Calu3 (cell line): ENCODE results near the gene CD44. TPM values are rescaled to one million over a fixed set of nuclear protein-coding genes. Genes with fewer than 3 reads are reported as not detected.

Experiments used
- BruUV-seq: library from RNA; stranded (reverse); fragments of 400-500 nt; replicated peaks from 2 replicates; lab custom pipeline; 2021; lab: Mats Ljungman, UMichigan
- CTCF ChIA-PET: fragments of 300-600 bp; sonication (Branson Sonifier 250); formaldehyde crosslinking; loops from one replicate; lab custom pipeline; 2022; ENCODE audit warnings: antibody characterized with exemption; lab: Charles Lee
- DNase-seq: peaks from one replicate; pipeline ENCODE4 v3.0.0; 2022
- H3K27ac Mint-ChIP-seq: one replicate; pipeline ENCODE4 v1.8.0; 2022; ENCODE audit warnings: mixed read lengths; ENCODE audit not compliant: unreplicated experiment
- H3K27me3 Mint-ChIP-seq: one replicate; pipeline ENCODE4 v1.8.0; 2022; ENCODE audit warnings: mixed read lengths; ENCODE audit not compliant: unreplicated experiment
- H3K36me3 Mint-ChIP-seq: one replicate; pipeline ENCODE4 v1.8.0; 2022; ENCODE audit warnings: mild to moderate bottlenecking, moderate library complexity, mixed read lengths; ENCODE audit not compliant: insufficient read depth, unreplicated experiment
- H3K4me1 Mint-ChIP-seq: one replicate; pipeline ENCODE4 v1.8.0; 2022; ENCODE audit warnings: mild to moderate bottlenecking, low read depth, mixed read lengths; ENCODE audit not compliant: unreplicated experiment
- H3K4me3 Mint-ChIP-seq: one replicate; pipeline ENCODE4 v1.8.0; 2022; ENCODE audit warnings: mild to moderate bottlenecking, low read depth, moderate library complexity, mixed read lengths; ENCODE audit not compliant: unreplicated experiment
- H3K9me3 Mint-ChIP-seq: one replicate; pipeline ENCODE4 v1.8.0; 2022; ENCODE audit warnings: low read depth, mixed read lengths; ENCODE audit not compliant: unreplicated experiment
- CTCF ChIP-seq: fragments of 200-600 bp; IDR thresholded peaks from one replicate; pipeline ENCODE4 v1.8.0; 2022; ENCODE audit warnings: antibody characterized with exemption; ENCODE audit not compliant: unreplicated experiment
- intact Hi-C: fragments of 100-400 bp; cut with micrococcal nuclease; formaldehyde crosslinking; loops from one replicate; pipeline ENCODE4 v1.10.0; 2022; ENCODE audit not compliant: unreplicated experiment
- total RNA-seq: library from RNA; stranded (reverse); gene quantifications from 2 replicates; pipeline ENCODE4 v1.2.3, GENCODE V29; 2022

CD44 gene
- total RNA-seq, 1 experiment from 2014 or later = 1,189 TPM

- no peak for TF ChIP-seq CTCF
- DNase-seq = no peak
- Mint-ChIP-seq H3K4me1 (peaks cover 17% of the 10 kb centered on the region), H3K36me3 (no peaks in the 10 kb centered on the region), H3K9me3 (no peaks in the 10 kb centered on the region), H3K27me3 (no peaks in the 10 kb centered on the region), H3K4me3 (no peak overlapping the region), H3K27ac (no peak overlapping the region)
- intact Hi-C loops = no loop called here
- BruUV-seq = no TSS peak
- CTCF ChIA-PET = no interaction called here
Observed at GRCh38 chr11:35131886-35132285, 7.1 kb upstream of the CD44 start.

GRCh38 chr11:35133656-35134055, 5.3 kb upstream of the CD44 start:
- H3K36me3 Mint-ChIP-seq = peaks cover 4% of the 10 kb centered on the region
- peaks cover 34% of the 10 kb centered on the region for H3K4me1 Mint-ChIP-seq
- DNase-seq = no peak
- no peak overlapping the region for H3K4me3 Mint-ChIP-seq
- H3K9me3 Mint-ChIP-seq = no peaks in the 10 kb centered on the region
- intact Hi-C loops = no loop called here
- H3K27ac Mint-ChIP-seq = no peak overlapping the region
- no peaks in the 10 kb centered on the region for H3K27me3 Mint-ChIP-seq
- BruUV-seq = no TSS peak
- TF ChIP-seq CTCF = no peak
- CTCF ChIA-PET = no interaction called here

GRCh38 chr11:35134403-35135148, 4.4 kb upstream of the CD44 start:
- Mint-ChIP-seq H3K27ac (no peak overlapping the region), H3K9me3 (no peaks in the 10 kb centered on the region), H3K36me3 (peaks cover 13% of the 10 kb centered on the region), H3K4me1 (peaks cover 34% of the 10 kb centered on the region), H3K27me3 (no peaks in the 10 kb centered on the region), H3K4me3 (no peak overlapping the region)
- CTCF ChIA-PET = no interaction called here
- no peak for TF ChIP-seq CTCF
- DNase-seq = no peak
- intact Hi-C loops = no loop called here
- no TSS peak for BruUV-seq

- no peak for TF ChIP-seq CTCF
- no TSS peak for BruUV-seq
- CTCF ChIA-PET = no interaction called here
- H3K27me3 Mint-ChIP-seq = no peaks in the 10 kb centered on the region
- peaks cover 34% of the 10 kb centered on the region for H3K4me1 Mint-ChIP-seq
- DNase-seq = no peak
- no peak overlapping the region for H3K4me3 Mint-ChIP-seq
- H3K27ac Mint-ChIP-seq = no peak overlapping the region
- H3K36me3 Mint-ChIP-seq = peaks cover 19% of the 10 kb centered on the region
- intact Hi-C loops = no loop called here
- H3K9me3 Mint-ChIP-seq = no peaks in the 10 kb centered on the region
Observed at GRCh38 chr11:35135222-35135621, 3.7 kb upstream of the CD44 start.
